HCT116 (cell line): Measurements from ENCODE around the gene RTN4IP1. TPM values are rescaled to one million over a fixed set of nuclear protein-coding genes. Genes with fewer than 3 reads are reported as not detected.

Source experiments
- ATAC-seq: fragments of 200-7000 bp; cut with Tn5 transposase; 2 replicates; pipeline ENCODE4 v1.9.1; 2020; ENCODE audit warnings: mild to moderate bottlenecking, moderate library complexity
- BruUV-seq: library from RNA; stranded (reverse); fragments of 400-500 nt; replicated peaks from 2 replicates; lab custom pipeline; 2021; lab: Mats Ljungman, UMichigan
- CTCF ChIA-PET: fragments of 300-600 bp; sonication (Branson Sonifier 250); formaldehyde crosslinking; loops from one replicate; lab custom pipeline; 2021; ENCODE audit warnings: antibody characterized with exemption; lab: Charles Lee
- POLR2A ChIA-PET: fragments of 300-600, 350-600 bp; sonication (Branson Sonifier 250); formaldehyde crosslinking; loops from one replicate; lab custom pipeline; 2021; ENCODE audit warnings: antibody characterized with exemption; lab: Charles Lee
- RAD21 ChIA-PET, 2 experiments: fragments of 300-600 bp; sonication (Branson Sonifier 250); formaldehyde crosslinking; loops; one replicate each; lab custom pipeline; 2023; ENCODE audit warnings: low total read pairs in 2 of 2; ENCODE audit not compliant: uncharacterized antibody in 2 of 2, unreplicated experiment in 2 of 2, low non-redundant PET in 1 of 2; lab: Charles Lee
- DNase-seq: peaks from one replicate; pipeline ENCODE4 v3.0.0-alpha.2; 2010; ENCODE audit warnings: low read depth, low spot score
- H2AFZ ChIP-seq: fragments of 200-600 bp; shearing (Covaris generic), sonication (generic); 2 replicates; pipeline ENCODE4 v1.6.1; 2017; ENCODE audit warnings: low read depth, mixed run types, mixed read lengths, antibody characterized with exemption, low read length; ENCODE audit not compliant: poor library complexity, severe bottlenecking
- H3K27ac ChIP-seq: 2 replicates; pipeline ENCODE4 v1.5.1; 2012; ENCODE audit warnings: low read depth, low read length
- H3K27me3 ChIP-seq: fragments of 200-600 bp; sonication (generic); 2 replicates; pipeline ENCODE4 v1.6.1; 2016; ENCODE audit warnings: mixed run types, low read length, mixed read lengths; ENCODE audit not compliant: insufficient read depth
- H3K36me3 ChIP-seq, 2 experiments: fragments of 200-500 bp in 1 of 2; fragments of 200-600 bp in 1 of 2; sonication (Bioruptor generic) in 1 of 2; sonication (generic) in 1 of 2; 2 replicates each; pipeline versions ENCODE4 v1.5.1 to v1.6.1; 2014 to 2016; ENCODE audit warnings: low read length in 2 of 2, inconsistent platforms in 1 of 2, mixed read lengths in 1 of 2, mixed run types in 1 of 2; ENCODE audit not compliant: insufficient read depth in 2 of 2, control insufficient read depth in 1 of 2
- H3K4me1 ChIP-seq, 2 experiments: fragments of 200-600 bp in 1 of 2; sonication (generic) in 1 of 2; 2 replicates each; pipeline versions ENCODE4 v1.5.1 to v1.6.1; 2012 to 2017; ENCODE audit warnings: low read length in 2 of 2, inconsistent platforms in 1 of 2, mild to moderate bottlenecking in 1 of 2, mixed read lengths in 1 of 2, mixed run types in 1 of 2, moderate library complexity in 1 of 2; ENCODE audit not compliant: insufficient read depth in 2 of 2, control insufficient read depth in 1 of 2
- H3K4me2 ChIP-seq: fragments of 200-600 bp; sonication (generic); 2 replicates; pipeline ENCODE4 v1.6.1; 2017; ENCODE audit warnings: mixed run types, low read length, mixed read lengths
- H3K4me3 ChIP-seq, 2 experiments: fragments of 200-600 bp in 1 of 2; sonication (generic) in 1 of 2; replicated peaks in 1 of 2; 2 replicates each; pipeline ENCODE4 v1.5.1; 2011 to 2016; ENCODE audit warnings: low read length in 2 of 2, control low read depth in 1 of 2, low read depth in 1 of 2, mild to moderate bottlenecking in 1 of 2, mixed read lengths in 1 of 2, mixed run types in 1 of 2
- H3K79me2 ChIP-seq: fragments of 200-600 bp; sonication (generic); 2 replicates; pipeline ENCODE4 v1.6.1; 2017; ENCODE audit warnings: mild to moderate bottlenecking, mixed run types, low read length, moderate library complexity, mixed read lengths; ENCODE audit not compliant: insufficient read depth
- H3K9ac ChIP-seq: fragments of 200-600 bp; sonication (generic); 2 replicates; pipeline ENCODE4 v1.6.1; 2016; ENCODE audit warnings: low read length, mixed read lengths
- H3K9me2 ChIP-seq: fragments of 200-600 bp; sonication (generic), shearing (Covaris generic); 2 replicates; pipeline ENCODE4 v1.6.1; 2017; ENCODE audit warnings: mixed run types, mild to moderate bottlenecking, moderate library complexity; ENCODE audit not compliant: insufficient read depth
- H3K9me3 ChIP-seq, 2 experiments: fragments of 200-500 bp in 1 of 2; fragments of 200-600 bp in 1 of 2; sonication (Bioruptor generic) in 1 of 2; sonication (generic) in 1 of 2; 2 replicates each; pipeline ENCODE4 v1.6.1; 2014 to 2017; ENCODE audit warnings: low read length in 2 of 2, mixed read lengths in 2 of 2, inconsistent platforms in 1 of 2, low read depth in 1 of 2, mild to moderate bottlenecking in 1 of 2, mixed run types in 1 of 2, moderate library complexity in 1 of 2; ENCODE audit not compliant: control insufficient read depth in 1 of 2, insufficient read depth in 1 of 2
- H4K20me1 ChIP-seq: fragments of 200-600 bp; sonication (generic), shearing (Covaris generic); 2 replicates; pipeline ENCODE4 v1.6.1; 2017; ENCODE audit warnings: mixed run types, mild to moderate bottlenecking, moderate library complexity; ENCODE audit not compliant: insufficient read depth
- CBX3 ChIP-seq: IDR thresholded peaks from 2 replicates; pipeline ENCODE4 v1.6.1; 2012; ENCODE audit warnings: low read depth
- EGR1 ChIP-seq: IDR thresholded peaks from 2 replicates; pipeline ENCODE4 v1.6.1; 2012; ENCODE audit warnings: low read depth
- ELF1 ChIP-seq: IDR thresholded peaks from 2 replicates; pipeline ENCODE4 v1.6.1; 2012; ENCODE audit warnings: low read depth, borderline replicate concordance
- EZH2 ChIP-seq: fragments of 200-600 bp; sonication (generic); IDR thresholded peaks from 2 replicates; pipeline ENCODE4 v1.6.1; 2017; ENCODE audit warnings: antibody characterized with exemption, mixed run types
- EZH2phosphoT487 ChIP-seq: fragments of 200-600 bp; IDR thresholded peaks from 2 replicates; pipeline ENCODE4 v1.6.1; 2018; ENCODE audit warnings: antibody characterized with exemption, borderline replicate concordance
- TCF7L2 ChIP-seq: IDR thresholded peaks from 2 replicates; pipeline ENCODE4 v1.7.0; 2011; ENCODE audit warnings: borderline replicate concordance, inconsistent platforms; ENCODE audit not compliant: insufficient read depth, insufficient read length; ENCODE audit errors: extremely low read depth
- YY1 ChIP-seq: IDR thresholded peaks from 2 replicates; pipeline ENCODE4 v1.6.1; 2011; ENCODE audit warnings: low read length, low read depth, moderate library complexity, mild to moderate bottlenecking; ENCODE audit not compliant: insufficient replicate concordance; ENCODE audit errors: extremely low read depth
- intact Hi-C: fragments of 100-400 bp; cut with micrococcal nuclease; formaldehyde crosslinking; loops from 2 replicates; pipeline ENCODE4 v1.10.0; 2022
- total RNA-seq: library from RNA; stranded (reverse); gene quantifications from one replicate; pipeline ENCODE4 v1.2.1, GENCODE V29; 2021; ENCODE audit not compliant: unreplicated experiment
- TF ChIP-seq, protein P1 (sequence below): IDR thresholded peaks from 2 replicates; pipeline ENCODE4 v1.6.1; 2012
- TF ChIP-seq, protein P2 (sequence below): IDR thresholded peaks from 2 replicates; pipeline ENCODE4 v1.6.1; 2012
- TF ChIP-seq, protein P3 (sequence below): IDR thresholded peaks from 2 replicates; pipeline ENCODE4 v1.6.1; 2011; ENCODE audit warnings: mild to moderate bottlenecking, low read length, moderate library complexity; ENCODE audit not compliant: insufficient replicate concordance; ENCODE audit errors: extremely low read depth

Gene RTN4IP1
- total RNA-seq, 1 experiment from 2014 or later, result 9.1 TPM

DNA sequence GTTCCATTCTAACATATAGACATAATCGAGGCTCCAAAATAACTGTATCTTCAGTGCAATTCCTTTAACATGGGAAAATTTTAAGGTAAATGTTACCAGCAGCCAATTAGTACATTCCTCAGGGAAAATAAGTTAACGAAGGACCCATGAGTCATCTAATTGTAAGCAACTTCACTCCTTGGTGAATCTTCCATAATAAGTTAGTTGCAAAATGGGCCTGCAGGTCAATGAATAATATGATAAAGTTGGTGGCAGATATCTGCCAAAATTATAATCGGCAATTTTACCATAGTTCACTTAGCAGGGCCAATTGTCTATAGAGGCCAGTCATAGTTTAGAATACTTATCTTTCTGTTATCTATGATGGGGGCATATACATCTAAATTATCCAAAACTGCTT lies 42.4 kb upstream of the RTN4IP1 start:
- Histone ChIP-seq H3K4me2 (no peak overlapping the region), H3K27ac (no peak overlapping the region), H3K9me3 (no peaks in the 10 kb centered on the region), H4K20me1 (no peaks in the 10 kb centered on the region), H3K4me3 (no peak overlapping the region), H2AFZ (no peak overlapping the region), H3K9me2 (no peaks in the 10 kb centered on the region), H3K27me3 (no peaks in the 10 kb centered on the region), H3K36me3 (no peaks in the 10 kb centered on the region), H3K4me1 (no peaks in the 10 kb centered on the region), H3K79me2 (no peaks in the 10 kb centered on the region), H3K9ac (no peak overlapping the region)
- ChIA-PET RAD21 (no interaction called here), POLR2A (no interaction called here), CTCF (no interaction called here)
- no peak for ATAC-seq
- no peak for TF ChIP-seq EZH2phosphoT487
- TF ChIP-seq TCF7L2, result no peak
- no peak for TF ChIP-seq ELF1
- TF ChIP-seq, protein P1, sequence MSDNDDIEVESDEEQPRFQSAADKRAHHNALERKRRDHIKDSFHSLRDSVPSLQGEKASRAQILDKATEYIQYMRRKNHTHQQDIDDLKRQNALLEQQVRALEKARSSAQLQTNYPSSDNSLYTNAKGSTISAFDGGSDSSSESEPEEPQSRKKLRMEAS, result no peak
- no peak for TF ChIP-seq CBX3
- no peak for TF ChIP-seq EZH2
- TF ChIP-seq, protein P2, sequence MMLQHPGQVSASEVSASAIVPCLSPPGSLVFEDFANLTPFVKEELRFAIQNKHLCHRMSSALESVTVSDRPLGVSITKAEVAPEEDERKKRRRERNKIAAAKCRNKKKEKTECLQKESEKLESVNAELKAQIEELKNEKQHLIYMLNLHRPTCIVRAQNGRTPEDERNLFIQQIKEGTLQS, result no peak
- no peak for TF ChIP-seq EGR1
- no peak for TF ChIP-seq YY1
- TF ChIP-seq, protein P3, sequence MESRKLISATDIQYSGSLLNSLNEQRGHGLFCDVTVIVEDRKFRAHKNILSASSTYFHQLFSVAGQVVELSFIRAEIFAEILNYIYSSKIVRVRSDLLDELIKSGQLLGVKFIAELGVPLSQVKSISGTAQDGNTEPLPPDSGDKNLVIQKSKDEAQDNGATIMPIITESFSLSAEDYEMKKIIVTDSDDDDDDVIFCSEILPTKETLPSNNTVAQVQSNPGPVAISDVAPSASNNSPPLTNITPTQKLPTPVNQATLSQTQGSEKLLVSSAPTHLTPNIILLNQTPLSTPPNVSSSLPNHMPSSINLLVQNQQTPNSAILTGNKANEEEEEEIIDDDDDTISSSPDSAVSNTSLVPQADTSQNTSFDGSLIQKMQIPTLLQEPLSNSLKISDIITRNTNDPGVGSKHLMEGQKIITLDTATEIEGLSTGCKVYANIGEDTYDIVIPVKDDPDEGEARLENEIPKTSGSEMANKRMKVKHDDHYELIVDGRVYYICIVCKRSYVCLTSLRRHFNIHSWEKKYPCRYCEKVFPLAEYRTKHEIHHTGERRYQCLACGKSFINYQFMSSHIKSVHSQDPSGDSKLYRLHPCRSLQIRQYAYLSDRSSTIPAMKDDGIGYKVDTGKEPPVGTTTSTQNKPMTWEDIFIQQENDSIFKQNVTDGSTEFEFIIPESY, result no peak
- intact Hi-C loops, result no loop called here
- no peak for DNase-seq
- no TSS peak for BruUV-seq
